ENCODE measurements around the gene LRP1B. TPM values are rescaled to one million over a fixed set of nuclear protein-coding genes. Genes with fewer than 3 reads are reported as not detected.

Gene LRP1B
- total and polyA plus RNA-seq, 2 experiments from 2014 or later: not detected

DNA sequence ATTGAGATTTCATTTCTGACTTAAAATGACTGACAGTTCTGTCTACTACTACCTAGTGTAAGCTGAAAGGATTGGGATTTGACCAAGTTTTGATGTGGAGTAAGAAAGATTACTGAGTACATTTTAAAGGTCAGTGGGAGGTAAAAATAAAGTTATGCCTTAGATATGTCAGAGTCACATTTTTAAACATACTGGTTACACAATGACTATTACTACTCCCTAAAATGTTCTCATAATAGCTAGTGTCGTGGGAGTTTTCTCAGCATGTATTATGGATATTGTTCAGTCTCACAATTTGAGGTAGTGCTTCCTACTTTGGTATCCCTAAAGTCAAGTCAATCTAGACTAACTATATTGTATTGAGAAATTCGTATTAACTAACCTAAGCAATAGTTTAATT lies 1092.5 kb downstream of the LRP1B start:
- no peaks in the 10 kb centered on the region for H3K9me3 ChIP-seq (ENCODE audit: low read depth)
- no peak overlapping the region for H3K9ac ChIP-seq
- H3K79me2 ChIP-seq (ENCODE audit: insufficient read depth): no peaks in the 10 kb centered on the region
- no peaks in the 10 kb centered on the region for H3F3A ChIP-seq (ENCODE audit: insufficient read depth)
- H4K20me1 ChIP-seq (ENCODE audit: insufficient read depth): no peaks in the 10 kb centered on the region; the same call in 1 of the 2 replicates
- in situ Hi-C loops (cut with MboI): no loop called here
- no peaks in the 10 kb centered on the region for H3K36me3 ChIP-seq (ENCODE audit: low read depth)
- H3K27ac ChIP-seq: no peak overlapping the region
- no peaks in the 10 kb centered on the region for H3K9me2 ChIP-seq (ENCODE audit: insufficient read depth)
- no peak overlapping the region for H3K4me3 ChIP-seq
- H3K4me1 ChIP-seq (ENCODE audit: insufficient read depth): no peaks in the 10 kb centered on the region
- H3K4me2 ChIP-seq (ENCODE audit: unreplicated experiment): no peak overlapping the region
- no peaks in the 10 kb centered on the region for H3K27me3 ChIP-seq (replicated peaks; ENCODE audit: insufficient read depth)
- no peak for DNase-seq
- H2AFZ ChIP-seq: no peak overlapping the region
- 54 to 69% methylated on average over 2 of the region's 2 CpGs for whole genome bisulfite sequencing, 2 experiments (ENCODE audit: low coverage in 1 of 2, low lambda C conversion rate in 2 of 2, missing lambda C conversion rate in 2 of 2)
- TF ChIP-seq EZH2phosphoT487 (IDR thresholded peaks at IDR 0.05; ENCODE audit: insufficient read depth, low read depth) (no peak), EZH2 (IDR thresholded peaks at IDR 0.05; ENCODE audit: insufficient read depth, poor library complexity, severe bottlenecking) (no peak)

DNA sequence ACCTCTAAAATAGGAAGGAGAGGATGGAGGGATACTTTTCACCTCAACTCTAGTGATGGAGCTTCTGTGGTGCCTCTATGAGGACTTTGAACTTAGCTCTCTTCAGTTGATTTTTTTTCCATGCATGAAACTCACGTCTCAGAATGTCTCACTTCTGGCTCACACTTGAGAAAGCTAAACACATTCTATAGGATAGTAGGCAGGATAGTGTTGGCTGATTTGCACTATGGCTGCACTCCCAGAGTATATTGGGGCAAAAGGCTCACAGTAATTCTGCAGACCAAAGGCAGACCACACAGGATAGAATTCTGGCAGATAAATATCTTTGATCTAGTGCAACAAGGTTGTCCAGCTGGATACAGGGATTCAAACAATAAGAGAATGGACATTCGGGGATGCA lies 1093.5 kb downstream of the LRP1B start:
- H3K4me2 ChIP-seq (ENCODE audit: unreplicated experiment): no peak overlapping the region
- H4K20me1 ChIP-seq (ENCODE audit: insufficient read depth): no peaks in the 10 kb centered on the region; the same call in 1 of the 2 replicates
- no peaks in the 10 kb centered on the region for H3K36me3 ChIP-seq (ENCODE audit: low read depth)
- H3F3A ChIP-seq (ENCODE audit: insufficient read depth): no peaks in the 10 kb centered on the region
- H3K9me2 ChIP-seq (ENCODE audit: insufficient read depth): no peaks in the 10 kb centered on the region
- H2AFZ ChIP-seq: no peak overlapping the region
- H3K79me2 ChIP-seq (ENCODE audit: insufficient read depth): no peaks in the 10 kb centered on the region
- WGBS, 2 experiments (ENCODE audit: low coverage in 1 of 2, low lambda C conversion rate in 2 of 2, missing lambda C conversion rate in 2 of 2): 22 to 34% methylated on average over 2 of the region's 2 CpGs
- TF ChIP-seq EZH2phosphoT487 (IDR thresholded peaks at IDR 0.05; ENCODE audit: insufficient read depth, low read depth): no peak
- no peak for TF ChIP-seq EZH2 (IDR thresholded peaks at IDR 0.05; ENCODE audit: insufficient read depth, poor library complexity, severe bottlenecking)
- H3K9ac ChIP-seq: no peak overlapping the region
- H3K27me3 ChIP-seq (replicated peaks; ENCODE audit: insufficient read depth): no peaks in the 10 kb centered on the region
- H3K4me3 ChIP-seq: no peak overlapping the region
- no peak overlapping the region for H3K27ac ChIP-seq
- H3K9me3 ChIP-seq (ENCODE audit: low read depth): no peaks in the 10 kb centered on the region
- DNase-seq: no peak
- H3K4me1 ChIP-seq (ENCODE audit: insufficient read depth): no peaks in the 10 kb centered on the region
- in situ Hi-C loops (cut with MboI): no loop called here

DNA sequence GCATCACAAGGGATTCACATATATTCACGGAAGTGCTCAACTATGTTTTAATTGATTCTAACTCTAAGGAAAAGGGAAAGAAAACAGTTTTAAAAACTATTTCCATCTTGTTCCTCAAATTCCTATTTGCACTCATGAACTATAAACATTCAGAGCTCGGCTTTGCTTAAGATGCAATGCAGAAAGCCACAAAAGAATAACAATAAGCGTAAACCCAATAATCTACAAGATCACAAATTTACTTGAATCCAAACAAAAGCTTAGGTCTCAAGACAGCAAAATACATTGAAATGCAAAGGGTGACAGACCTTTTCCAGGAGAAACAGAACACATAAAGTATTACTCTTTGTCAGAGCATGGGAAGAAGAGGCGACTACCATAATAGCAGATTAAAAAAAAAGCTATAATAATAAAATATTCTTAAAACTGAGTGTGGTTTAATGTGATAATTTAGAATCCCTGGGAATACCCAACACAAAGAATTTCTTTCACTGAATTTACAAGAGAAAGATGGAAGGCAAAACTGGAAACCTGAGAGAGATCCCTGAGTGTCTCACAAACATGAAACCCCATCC lies 1094.9 kb downstream of the LRP1B start:
- TF ChIP-seq EZH2 (IDR thresholded peaks at IDR 0.05; ENCODE audit: insufficient read depth, poor library complexity, severe bottlenecking): no peak
- H3K9me3 ChIP-seq (ENCODE audit: low read depth): no peaks in the 10 kb centered on the region
- H3K27ac ChIP-seq: no peak overlapping the region
- in situ Hi-C loops (cut with MboI): no loop called here
- H3K79me2 ChIP-seq (ENCODE audit: insufficient read depth): no peaks in the 10 kb centered on the region
- no peaks in the 10 kb centered on the region for H3K27me3 ChIP-seq (replicated peaks; ENCODE audit: insufficient read depth)
- H3F3A ChIP-seq (ENCODE audit: insufficient read depth): no peaks in the 10 kb centered on the region
- no peaks in the 10 kb centered on the region for H3K9me2 ChIP-seq (ENCODE audit: insufficient read depth)
- H3K36me3 ChIP-seq (ENCODE audit: low read depth): no peaks in the 10 kb centered on the region
- H3K9ac ChIP-seq: no peak overlapping the region
- 76 to 85% methylated on average over 4 of the region's 4 CpGs for WGBS, 2 experiments (ENCODE audit: low coverage in 1 of 2, low lambda C conversion rate in 2 of 2, missing lambda C conversion rate in 2 of 2)
- DNase-seq: no peak
- no peak overlapping the region for H3K4me3 ChIP-seq
- H3K4me1 ChIP-seq (ENCODE audit: insufficient read depth): no peaks in the 10 kb centered on the region
- H3K4me2 ChIP-seq (ENCODE audit: unreplicated experiment): no peak overlapping the region
- no peak overlapping the region for H2AFZ ChIP-seq
- no peaks in the 10 kb centered on the region; the same call in 1 of the 2 replicates for H4K20me1 ChIP-seq (ENCODE audit: insufficient read depth)

DNA sequence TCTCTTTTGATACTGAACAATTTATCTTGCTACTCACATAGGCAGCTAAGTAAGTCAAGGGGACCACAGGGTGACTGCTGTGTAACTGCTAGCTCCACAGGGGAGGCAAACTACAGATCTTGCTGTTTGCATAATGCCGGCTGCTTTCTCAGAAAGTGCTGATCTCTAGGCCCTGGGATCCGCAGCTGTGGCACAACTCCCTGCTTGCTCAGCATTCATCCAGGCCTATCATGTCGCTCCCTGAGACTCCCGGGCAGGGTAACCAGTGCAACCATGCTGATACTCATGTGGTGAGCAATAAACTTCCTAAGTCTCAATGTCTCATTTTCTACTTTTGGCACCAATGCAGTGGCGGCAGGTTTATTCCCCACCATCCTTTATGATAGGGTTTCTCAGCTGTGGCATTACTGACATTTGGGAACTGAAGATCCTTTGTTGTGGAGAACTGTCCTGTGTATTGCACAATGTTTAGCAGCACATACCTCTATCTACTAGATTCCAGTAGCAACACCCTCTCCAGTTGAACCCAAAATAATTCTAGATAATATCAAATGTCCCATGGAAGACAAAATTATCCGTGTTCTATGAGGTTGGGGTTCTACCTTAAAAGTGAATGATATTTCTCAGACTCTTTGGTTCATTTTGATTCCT lies 1101.3 kb downstream of the LRP1B start:
- WGBS, 2 experiments (ENCODE audit: low coverage in 1 of 2, low lambda C conversion rate in 2 of 2, missing lambda C conversion rate in 2 of 2): 76 to 78% methylated on average over 6 of the region's 6 CpGs
- H3K9ac ChIP-seq: no peak overlapping the region
- no peak for TF ChIP-seq EZH2phosphoT487 (IDR thresholded peaks at IDR 0.05; ENCODE audit: insufficient read depth, low read depth)
- TF ChIP-seq EZH2 (IDR thresholded peaks at IDR 0.05; ENCODE audit: insufficient read depth, poor library complexity, severe bottlenecking): no peak
- in situ Hi-C loops (cut with MboI): no loop called here
- H3K4me3 ChIP-seq: no peak overlapping the region
- no peak overlapping the region for H3K27ac ChIP-seq
- H3K4me1 ChIP-seq (ENCODE audit: insufficient read depth): no peaks in the 10 kb centered on the region
- DNase-seq: no peak
- no peak overlapping the region for H3K4me2 ChIP-seq (ENCODE audit: unreplicated experiment)
- no peaks in the 10 kb centered on the region for H3F3A ChIP-seq (ENCODE audit: insufficient read depth)
- H3K9me2 ChIP-seq (ENCODE audit: insufficient read depth): no peaks in the 10 kb centered on the region
- H3K36me3 ChIP-seq (ENCODE audit: low read depth): no peaks in the 10 kb centered on the region
- no peaks in the 10 kb centered on the region for H3K27me3 ChIP-seq (replicated peaks; ENCODE audit: insufficient read depth)
- H4K20me1 ChIP-seq (ENCODE audit: insufficient read depth): no peaks in the 10 kb centered on the region
- H3K79me2 ChIP-seq (ENCODE audit: insufficient read depth): no peaks in the 10 kb centered on the region
- H2AFZ ChIP-seq: no peak overlapping the region
- H3K9me3 ChIP-seq (ENCODE audit: low read depth): no peaks in the 10 kb centered on the region
